HG03175 (cell line): ENCODE measurements around the gene TMEM89.

Experiments used
- ATAC-seq: cut with Tn5 transposase; IDR thresholded peaks from one replicate; pipeline ENCODE4 v1.9.1; 2021; ENCODE audit warnings: mild to moderate bottlenecking, moderate library complexity; ENCODE audit not compliant: unreplicated experiment

Gene TMEM89

GRCh38 chr3:48644898-48645760 is 23.6 kb upstream of the TMEM89 start:
- ATAC-seq: no peak

GRCh38 chr3:48642605-48643004 is 21.0 kb upstream of the TMEM89 start:
- ATAC-seq: no peak

GRCh38 chr3:48641396-48641795 is 19.8 kb upstream of the TMEM89 start:
- ATAC-seq: no peak

GRCh38 chr3:48639944-48640606 is 18.5 kb upstream of the TMEM89 start:
- ATAC-seq: no peak

GRCh38 chr3:48637305-48637704 is 15.7 kb upstream of the TMEM89 start:
- no peak for ATAC-seq

GRCh38 chr3:48636149-48636655 is 14.6 kb upstream of the TMEM89 start:
- no peak for ATAC-seq

GRCh38 chr3:48635222-48636021 is 13.9 kb upstream of the TMEM89 start, which contains the start of gene SLC26A6:
TSS of gene SLC26A6 (minus strand) at chr3:48635461. CDS start at chr3:48635393, 68 bp downstream.
- ATAC-seq: peak; percentile 90

GRCh38 chr3:48634661-48635221 is 13.2 kb upstream of the TMEM89 start:
- peak; percentile 18 for ATAC-seq

GRCh38 chr3:48633743-48634142 is 12.2 kb upstream of the TMEM89 start:
- ATAC-seq: no peak

GRCh38 chr3:48633256-48633655 is 11.7 kb upstream of the TMEM89 start:
- no peak for ATAC-seq

GRCh38 chr3:48631516-48632448 is 10.2 kb upstream of the TMEM89 start:
- no peak for ATAC-seq

GRCh38 chr3:48630833-48631232 is 9.3 kb upstream of the TMEM89 start:
- no peak for ATAC-seq

- no peak for ATAC-seq
Measured at GRCh38 chr3:48630407-48630806, 8.8 kb upstream of the TMEM89 start.

GRCh38 chr3:48629894-48630293 is 8.3 kb upstream of the TMEM89 start:
- ATAC-seq: no peak

GRCh38 chr3:48628277-48629017 is 6.9 kb upstream of the TMEM89 start:
- ATAC-seq: no peak

- ATAC-seq: no peak
Measured at GRCh38 chr3:48625600-48625999, 4.0 kb upstream of the TMEM89 start.

- no peak for ATAC-seq
Measured at GRCh38 chr3:48624767-48625166, 3.2 kb upstream of the TMEM89 start.

GRCh38 chr3:48623851-48624547 is 2.4 kb upstream of the TMEM89 start:
- no peak for ATAC-seq
